ENCODE measurements around the gene PDE11A.

The PDE11A gene

DNA sequence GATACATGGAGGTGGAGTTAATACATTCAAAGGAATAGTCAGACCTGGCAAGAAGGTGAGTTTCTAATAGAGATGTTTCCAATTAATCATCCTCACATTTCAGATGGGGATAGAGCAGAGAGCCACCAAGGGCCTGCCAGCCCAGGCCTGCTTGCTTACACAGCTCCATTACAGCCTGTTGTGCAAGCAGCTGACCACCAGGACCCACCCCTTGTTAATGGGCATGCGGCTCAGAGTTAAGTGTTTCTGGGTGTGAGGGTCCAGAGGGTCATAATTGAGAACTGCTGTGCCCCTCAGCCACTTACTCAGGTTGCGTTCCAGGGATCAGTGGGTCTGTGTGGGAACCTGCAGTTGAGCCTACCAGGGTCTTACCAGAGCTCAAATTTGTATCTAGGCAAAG is 480.2 kb downstream of the PDE11A start:
- DNase-seq: no peak

DNA sequence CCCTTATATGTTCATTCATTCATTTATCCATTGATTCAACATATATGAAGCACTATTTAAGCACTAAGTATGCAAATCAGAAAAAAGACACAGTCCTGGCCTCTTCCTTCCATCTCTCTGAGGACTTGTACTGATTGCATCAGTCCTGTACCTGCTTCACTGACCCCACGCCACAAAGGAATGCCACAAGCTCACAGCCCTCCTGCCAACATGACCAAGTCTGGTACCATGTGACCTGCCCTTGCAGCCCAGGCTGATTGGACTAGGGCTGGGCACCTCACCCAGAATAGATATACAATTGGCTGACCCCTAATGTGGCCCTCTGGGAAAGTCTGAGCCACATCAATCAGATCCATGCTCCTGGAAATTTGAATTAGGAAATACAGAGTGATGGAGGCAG is 483.4 kb downstream of the PDE11A start:
- no peak for DNase-seq

DNA sequence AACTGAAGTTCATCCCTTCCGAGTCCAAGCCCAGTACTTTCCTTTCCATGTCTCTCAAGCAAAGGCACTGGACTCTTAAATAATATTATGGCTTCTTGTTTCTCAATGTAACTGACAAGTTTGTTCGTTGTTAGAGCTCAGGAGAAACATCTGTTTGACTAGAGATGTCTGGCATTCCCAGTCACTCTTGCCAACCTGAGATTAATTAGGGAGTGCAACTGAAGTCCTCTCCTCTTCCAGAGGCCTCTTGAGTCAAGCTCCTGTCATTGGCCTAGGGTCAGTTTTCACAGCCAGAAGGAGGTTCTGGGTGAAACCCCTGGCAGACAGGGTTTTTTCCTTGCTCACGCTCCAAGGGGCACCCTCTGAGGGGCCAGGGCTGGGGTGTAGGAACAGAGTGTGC is 483.9 kb downstream of the PDE11A start:
- DNase-seq: no peak

DNA sequence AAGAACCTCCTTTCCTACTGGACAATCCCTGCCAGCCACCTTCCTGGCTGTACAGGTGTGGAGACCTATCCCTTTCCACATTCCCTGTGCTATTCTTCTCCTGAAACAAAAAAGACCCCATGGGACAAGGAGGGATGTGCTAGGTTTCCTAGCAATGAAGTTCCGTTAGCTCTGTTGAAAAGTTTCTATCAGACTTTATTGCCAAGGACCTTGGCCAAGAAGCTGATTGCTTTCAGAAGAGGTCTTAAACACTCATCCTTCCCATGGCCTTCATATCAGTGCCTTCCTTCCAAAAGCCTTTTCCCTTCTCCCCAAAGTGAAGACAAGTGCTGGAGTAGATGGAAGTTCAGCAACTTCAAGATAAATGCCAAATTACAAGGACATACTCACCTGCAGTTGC is 485.2 kb downstream of the PDE11A start:
- DNase-seq: no peak

DNA sequence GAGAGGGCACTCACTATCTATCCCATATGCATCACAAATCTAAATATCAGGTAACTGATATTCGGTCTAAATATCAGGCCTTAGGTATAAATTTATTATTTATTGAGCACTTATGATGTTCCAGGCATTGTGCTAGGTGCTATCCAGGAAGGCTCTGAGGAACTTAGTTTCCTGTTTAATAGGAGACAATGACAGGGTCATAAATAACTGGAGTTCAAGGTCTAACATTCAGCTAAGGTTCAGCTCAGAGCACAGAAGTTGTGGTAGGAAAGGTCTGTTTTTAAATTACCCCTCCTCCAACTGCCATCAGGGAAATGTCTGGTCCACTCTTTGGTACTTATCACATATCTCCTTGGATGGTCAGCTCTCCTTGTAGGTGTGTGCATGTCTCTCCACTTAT is 486.4 kb downstream of the PDE11A start:
- no peak for DNase-seq

DNA sequence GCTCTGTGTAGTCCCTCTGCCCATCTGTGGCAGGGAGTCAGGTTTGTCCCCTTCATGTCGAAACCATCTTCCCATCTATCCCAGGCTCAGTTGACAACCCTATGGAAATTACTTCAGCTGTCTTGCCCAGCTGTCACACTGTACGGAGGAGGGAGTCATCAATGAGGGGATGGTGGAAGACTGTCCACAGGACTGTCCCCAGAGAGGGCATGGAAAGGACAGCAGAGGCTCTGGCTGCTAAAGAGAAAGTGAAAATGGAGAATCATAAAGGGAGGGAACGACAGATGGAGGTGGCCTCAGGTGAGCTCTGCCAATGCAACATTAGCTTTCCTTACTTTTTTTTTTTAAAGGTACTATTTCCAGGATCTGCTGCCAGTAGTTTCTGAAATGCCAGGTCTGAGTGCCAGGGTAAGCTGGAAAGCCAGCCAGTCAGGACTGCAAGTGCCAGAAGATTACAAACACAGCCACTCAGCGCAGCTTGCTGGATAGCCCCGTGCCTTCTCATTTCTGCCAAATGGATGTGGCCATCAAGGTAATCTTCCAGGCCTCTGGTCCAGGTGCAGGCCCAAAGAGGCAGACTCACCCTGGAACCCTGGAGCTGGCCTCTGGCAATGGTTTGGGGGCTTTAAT is 487.2 kb downstream of the PDE11A start:
- no peak for DNase-seq

DNA sequence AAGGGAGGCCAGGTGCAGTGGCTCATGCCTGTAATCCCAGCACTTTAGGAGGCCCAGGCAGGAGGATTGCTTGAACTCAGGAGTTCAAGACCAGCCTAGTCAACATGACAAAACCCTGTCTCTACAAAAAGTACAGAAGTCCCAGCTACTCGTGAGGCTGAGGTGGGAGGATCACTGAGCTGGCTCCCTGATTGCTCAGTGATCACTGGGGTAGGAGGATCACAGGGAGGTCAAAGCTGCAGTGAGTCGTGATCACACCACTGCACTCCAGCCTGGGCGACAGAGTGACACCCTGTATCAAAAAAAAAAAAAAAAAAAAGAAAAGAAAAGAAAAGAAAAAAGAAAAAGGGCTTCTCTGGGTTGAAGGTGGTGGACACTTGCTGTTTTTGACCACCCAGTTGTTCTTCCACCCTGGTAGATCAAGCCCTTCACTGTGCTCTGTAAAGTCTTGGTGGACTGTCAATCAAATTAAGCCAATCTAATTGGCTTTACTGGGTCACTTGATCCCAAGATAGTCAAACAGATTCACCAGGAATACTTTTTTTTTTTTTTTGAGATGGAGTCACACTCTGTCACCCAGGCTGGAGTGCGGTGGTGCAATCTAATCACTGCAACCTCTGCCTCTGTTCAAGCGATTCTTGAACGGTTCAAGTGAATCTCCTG is 488.4 kb downstream of the PDE11A start:
- DNase-seq: no peak

DNA sequence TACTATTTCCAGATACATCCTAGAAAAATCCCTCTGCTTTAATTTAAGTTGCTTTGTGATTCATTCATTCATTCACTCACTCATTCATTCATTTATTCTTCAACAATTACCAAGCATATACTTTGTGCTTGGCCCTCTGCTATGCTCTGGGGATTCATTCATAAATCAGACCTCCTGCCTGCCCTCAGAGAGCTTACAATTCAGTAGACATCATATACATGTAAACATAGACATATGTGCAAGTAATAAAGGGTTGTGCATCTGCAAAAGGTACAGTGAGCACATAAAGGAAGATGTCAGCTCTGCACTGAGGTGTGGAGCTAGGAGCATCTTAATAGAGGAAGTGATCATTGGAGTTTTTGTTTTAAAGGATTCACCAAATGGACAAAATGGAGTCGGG is 490.6 kb downstream of the PDE11A start:
- no peak for DNase-seq

DNA sequence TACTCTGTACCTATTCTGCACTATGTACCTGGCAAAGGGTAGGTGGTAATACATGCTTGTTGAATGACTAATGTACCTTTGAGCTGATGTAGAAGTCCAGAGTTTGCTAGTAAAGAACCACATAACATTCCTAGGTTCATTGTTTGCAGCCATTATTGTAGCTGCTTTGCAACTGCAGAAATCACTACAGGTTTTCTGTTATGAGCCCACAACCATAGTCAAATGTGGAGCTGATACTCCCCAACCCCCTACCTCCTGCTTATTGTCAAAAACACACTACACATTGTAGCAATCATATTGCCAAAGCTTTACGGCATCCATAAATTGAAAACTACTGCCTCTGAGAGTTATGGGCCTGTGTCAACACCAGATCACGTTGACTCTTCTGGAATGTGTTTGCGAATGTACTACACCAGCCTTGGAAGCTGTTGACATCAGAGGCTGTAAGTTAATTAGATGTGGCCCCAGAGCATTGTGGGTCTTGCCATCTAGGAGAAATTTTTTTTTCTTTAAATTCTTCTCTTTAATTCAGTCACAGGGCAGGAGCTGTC is 493.0 kb downstream of the PDE11A start:
- DNase-seq: no peak

DNA sequence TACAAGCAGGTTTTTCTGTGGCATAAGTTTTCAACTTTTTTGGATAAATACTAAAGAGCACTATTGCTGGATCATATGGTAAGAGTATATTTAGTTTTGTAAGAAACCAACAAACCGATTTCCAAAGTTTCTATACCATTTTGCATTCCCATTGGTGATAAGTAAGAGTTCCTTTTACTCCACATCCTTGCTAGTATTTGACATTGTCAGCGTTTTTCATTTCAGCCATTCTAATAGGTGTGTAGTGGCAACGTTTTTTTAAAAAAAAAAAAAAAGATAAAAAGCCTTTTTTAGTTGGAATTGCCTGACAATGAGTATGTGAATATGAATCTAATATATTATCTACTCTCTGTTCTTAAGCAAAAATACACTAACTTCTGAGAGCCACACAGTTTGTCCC is 494.1 kb downstream of the PDE11A start:
- no peak for DNase-seq

DNA sequence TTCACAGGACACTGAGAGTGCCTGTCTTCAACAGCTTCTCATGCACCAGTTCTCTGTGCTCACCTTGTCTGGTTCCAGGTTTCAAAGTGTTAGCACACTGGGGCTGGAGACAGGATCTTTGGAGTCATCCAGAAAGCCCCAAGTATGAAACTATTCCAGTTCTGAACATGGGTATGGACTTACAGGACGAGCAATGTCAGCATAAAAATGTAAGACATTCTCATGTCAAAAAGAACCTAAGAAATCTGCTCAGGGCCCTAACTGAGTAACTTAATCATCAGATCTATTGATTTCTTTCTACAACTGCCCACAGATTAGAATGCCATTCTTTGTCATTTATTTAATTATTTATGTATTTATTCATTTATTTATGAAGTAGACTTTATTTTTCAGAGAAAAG is 495.5 kb downstream of the PDE11A start:
- DNase-seq: no peak

DNA sequence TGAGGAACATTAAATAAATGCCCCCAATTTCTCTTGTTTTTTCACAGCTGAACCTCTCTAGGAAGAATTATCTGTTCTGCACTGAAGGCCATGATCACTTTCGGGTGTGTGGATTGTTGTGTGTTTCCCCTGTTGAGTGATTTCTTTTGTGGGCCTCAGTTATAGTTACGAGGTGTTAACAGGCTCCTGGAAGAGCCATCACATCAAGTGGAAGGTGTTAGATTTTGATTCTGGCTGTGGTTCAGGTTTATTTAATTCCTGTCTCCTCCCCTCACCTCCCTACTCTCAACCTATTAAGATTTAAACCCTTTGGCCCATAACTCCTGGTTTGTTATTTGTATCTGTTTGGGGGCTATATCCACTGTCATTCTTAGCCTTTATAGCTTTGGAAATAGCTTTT is 497.2 kb downstream of the PDE11A start:
- no peak for DNase-seq

DNA sequence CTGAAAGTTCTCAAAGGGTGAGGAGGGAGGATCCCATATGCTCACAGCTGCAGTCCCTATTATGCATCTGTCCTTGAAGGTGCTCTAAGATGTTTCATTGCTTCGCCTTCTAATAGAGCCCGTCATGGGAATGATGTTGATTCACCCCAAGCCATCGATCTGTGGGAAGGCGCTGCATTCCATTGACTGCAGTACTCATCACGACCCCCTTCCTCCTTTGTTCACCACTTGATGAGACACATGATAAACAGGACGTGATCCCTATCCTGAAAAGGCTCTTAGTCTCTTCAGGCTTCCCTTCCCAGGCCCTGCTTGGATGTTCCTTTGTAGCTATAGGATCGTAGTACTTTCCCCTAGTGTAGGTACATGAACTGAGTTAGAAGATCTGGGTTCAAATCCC is 498.2 kb downstream of the PDE11A start:
- no peak for DNase-seq
